ENCODE data around the gene INO80E.
"Not testable (repeated sequence)": the region's sequence is repeated elsewhere in the genome, so short reads cannot be mapped to it uniquely, and the experiment has no call there.

Gene INO80E

DNA sequence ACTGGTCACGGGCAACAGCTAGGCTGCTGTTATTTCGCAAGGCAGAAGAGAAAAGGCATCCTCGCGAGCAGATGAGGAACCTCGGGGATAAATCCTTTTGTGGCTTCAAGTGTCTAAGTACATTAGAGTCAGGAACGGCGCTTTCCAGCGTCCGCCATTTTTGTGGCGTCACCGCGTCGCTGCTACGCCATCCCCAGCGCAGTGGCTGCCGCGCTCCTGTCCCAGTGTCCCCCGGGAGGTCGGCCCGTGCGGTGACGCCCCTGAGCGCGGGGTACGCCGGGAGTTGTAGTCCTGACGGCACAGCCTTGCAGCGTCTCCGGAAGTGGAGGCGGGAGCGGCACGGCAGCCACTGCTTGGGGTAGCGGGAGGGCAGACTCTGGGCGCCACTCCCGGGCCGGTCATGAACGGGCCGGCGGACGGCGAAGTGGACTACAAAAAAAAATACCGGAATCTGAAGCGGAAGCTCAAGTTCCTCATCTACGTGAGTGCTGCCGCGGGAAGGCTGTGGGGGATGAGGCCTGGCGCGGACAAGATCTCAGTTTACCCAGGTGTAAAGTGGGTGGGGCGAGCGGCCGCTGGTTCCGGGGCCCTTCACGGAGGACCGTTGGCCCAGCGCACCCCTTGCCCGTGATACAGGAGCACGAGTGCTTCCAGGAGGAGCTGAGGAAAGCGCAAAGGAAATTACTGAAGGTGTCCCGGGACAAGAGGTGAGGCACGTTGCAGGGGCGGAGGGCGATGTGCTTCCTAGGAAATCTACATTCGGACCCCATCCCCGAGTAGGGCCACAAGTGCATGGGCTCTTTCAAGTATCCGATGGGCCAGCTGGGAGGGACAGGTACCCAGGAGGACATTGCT, at the start of gene INO80E:
TSS of gene INO80E (plus strand) at position 331 of the 855 bp plus-strand sequence. CDS start at position 401, 70 bp downstream.
- DNase-seq: peak; percentile 98

- DNase-seq: no peak
Measured at GRCh38 chr16:29947897-29948296, 48.1 kb upstream of the INO80E start.

- DNase-seq: no peak
Measured at GRCh38 chr16:29950806-29951461, 45.1 kb upstream of the INO80E start.

DNA sequence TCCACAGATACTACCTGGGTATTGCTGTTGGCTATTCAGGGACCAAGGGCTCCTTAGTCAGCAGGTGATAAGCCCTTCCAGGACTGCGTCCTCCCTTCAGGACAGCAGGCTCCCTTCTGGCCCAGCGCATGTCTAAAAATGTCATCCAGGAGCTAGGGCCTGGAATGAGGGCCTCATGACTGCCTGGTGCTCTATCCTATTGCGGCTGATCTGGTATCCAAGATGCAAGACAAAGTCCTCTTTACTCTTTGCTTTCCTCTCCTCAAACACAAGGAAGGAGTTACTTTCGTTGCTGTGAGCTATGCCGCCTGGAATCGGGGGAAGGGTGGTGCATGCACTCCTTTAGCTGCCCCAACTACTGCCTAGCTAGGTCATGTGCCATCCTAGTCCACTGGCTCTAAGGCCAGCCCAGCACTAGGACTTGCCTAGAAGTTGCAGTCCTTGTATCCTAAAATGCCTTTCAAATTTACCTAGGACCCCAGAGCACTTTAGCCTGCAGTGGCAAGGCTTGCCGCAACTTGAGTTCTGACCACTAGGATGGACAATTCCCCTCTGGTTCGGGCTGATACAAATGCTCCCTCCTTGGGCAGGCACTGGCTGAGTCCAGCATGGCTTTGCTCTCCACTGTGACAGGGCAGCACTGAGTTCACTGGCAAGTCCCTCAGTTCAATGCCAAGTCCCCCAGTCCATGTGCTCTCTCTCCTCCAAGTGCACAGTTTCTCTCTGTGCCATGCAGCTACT, 44.2 kb upstream of the INO80E start:
- DNase-seq: no peak

- no peak for DNase-seq
Measured at GRCh38 chr16:29958756-29959155, 37.3 kb upstream of the INO80E start.

GRCh38 chr16:29959293-29959692, 36.7 kb upstream of the INO80E start:
- no peak for DNase-seq

DNA sequence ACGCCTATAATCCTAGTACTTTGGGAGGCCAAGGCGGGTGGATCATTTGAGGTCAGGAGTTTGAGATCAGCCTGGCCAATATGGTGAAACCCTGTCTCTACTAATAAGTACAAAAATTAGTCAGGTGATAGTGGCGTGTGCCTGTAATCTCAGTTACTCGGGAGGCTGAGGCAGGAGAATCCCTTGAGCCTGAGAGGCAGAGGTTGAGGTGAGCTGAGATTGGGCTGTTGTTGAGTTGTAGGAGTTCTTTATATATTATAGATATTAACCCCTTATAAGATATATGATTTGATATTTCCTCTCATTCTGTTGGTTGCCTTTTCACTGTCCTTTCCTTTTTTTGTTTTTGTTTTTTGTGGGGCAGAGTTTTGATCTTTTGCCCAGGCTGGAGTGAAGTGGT, 36.2 kb upstream of the INO80E start:
- not testable (repeated sequence) for DNase-seq

GRCh38 chr16:29961127-29961478, 34.9 kb upstream of the INO80E start:
- no peak for DNase-seq

- peak; percentile 87 for DNase-seq
Measured at GRCh38 chr16:29961479-29962343, 34.3 kb upstream of the INO80E start, which contains the start of gene TMEM219. TSS of gene TMEM219 (plus strand) at chr16:29962079. CDS start at chr16:29963144, 1,065 bp downstream.

GRCh38 chr16:29962344-29962994, 33.6 kb upstream of the INO80E start:
- DNase-seq: no peak

DNA sequence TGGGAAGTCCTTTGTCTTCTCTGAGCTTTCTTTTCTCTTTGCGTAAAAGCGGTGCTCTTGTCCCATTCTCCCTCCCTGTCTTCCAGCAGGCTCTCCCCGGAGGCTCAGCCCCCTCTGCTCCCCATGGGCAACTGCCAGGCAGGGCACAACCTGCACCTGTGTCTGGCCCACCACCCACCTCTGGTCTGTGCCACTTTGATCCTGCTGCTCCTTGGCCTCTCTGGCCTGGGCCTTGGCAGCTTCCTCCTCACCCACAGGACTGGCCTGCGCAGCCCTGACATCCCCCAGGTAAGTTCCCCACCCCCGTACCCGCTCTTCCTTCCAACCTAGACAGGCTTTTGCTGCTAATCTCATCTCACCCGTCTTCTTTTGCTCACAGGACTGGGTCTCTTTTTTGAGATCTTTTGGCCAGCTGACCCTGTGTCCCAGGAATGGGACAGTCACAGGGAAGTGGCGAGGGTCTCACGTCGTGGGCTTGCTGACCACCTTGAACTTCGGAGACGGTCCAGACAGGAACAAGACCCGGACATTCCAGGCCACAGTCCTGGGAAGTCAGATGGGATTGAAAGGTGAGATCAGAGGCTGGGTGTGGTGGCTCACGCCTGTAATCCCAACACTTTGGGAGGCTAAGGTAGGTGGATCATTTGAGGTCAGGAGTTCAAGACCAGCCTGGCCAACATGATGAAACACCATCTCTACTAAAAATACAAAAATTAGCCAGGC, 32.9 kb upstream of the INO80E start:
- DNase-seq: no peak

- DNase-seq: no peak
Measured at GRCh38 chr16:29968205-29968604, 27.8 kb upstream of the INO80E start.

- DNase-seq: no peak
Measured at GRCh38 chr16:29971304-29971703, 24.7 kb upstream of the INO80E start.

DNA sequence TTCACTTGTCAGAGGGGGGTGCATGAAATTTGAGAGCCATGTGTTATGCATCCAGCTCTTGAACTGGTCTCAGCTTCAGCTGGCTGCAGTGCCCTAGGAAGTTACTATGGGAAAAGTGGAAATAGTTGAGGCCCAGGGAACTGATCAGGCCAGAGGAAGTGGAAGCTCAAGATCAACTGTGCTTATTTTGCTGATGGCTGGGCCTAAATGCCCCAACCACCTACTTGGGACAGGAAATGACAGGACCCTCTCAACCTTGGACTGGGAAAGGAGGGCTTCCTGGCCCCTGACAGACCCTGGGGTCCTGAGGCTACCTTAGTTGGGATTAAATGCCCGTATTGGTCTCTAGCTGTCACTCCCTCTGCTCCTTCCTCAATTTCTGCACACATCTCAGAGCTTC, 23.5 kb upstream of the INO80E start:
- no peak for DNase-seq

- no peak for DNase-seq
Measured at GRCh38 chr16:29972992-29973383, 23.1 kb upstream of the INO80E start.

GRCh38 chr16:29973384-29974246, 22.4 kb upstream of the INO80E start, which contains the start of gene TAOK2:
TSS of gene TAOK2 (plus strand) at chr16:29973868. CDS start at chr16:29977773, 3,905 bp downstream.
- DNase-seq: peak; percentile 97

GRCh38 chr16:29974291-29975133, 21.5 kb upstream of the INO80E start:
- DNase-seq: no peak

GRCh38 chr16:29975134-29975538, 20.9 kb upstream of the INO80E start:
- DNase-seq: no peak
